ENCODE results near the gene ZNF827. TPM values are rescaled to one million over a fixed set of nuclear protein-coding genes. Genes with fewer than 3 reads are reported as not detected.

The ZNF827 gene
- total RNA-seq, 1 experiment from 2014 or later = 19.1 TPM

DNA sequence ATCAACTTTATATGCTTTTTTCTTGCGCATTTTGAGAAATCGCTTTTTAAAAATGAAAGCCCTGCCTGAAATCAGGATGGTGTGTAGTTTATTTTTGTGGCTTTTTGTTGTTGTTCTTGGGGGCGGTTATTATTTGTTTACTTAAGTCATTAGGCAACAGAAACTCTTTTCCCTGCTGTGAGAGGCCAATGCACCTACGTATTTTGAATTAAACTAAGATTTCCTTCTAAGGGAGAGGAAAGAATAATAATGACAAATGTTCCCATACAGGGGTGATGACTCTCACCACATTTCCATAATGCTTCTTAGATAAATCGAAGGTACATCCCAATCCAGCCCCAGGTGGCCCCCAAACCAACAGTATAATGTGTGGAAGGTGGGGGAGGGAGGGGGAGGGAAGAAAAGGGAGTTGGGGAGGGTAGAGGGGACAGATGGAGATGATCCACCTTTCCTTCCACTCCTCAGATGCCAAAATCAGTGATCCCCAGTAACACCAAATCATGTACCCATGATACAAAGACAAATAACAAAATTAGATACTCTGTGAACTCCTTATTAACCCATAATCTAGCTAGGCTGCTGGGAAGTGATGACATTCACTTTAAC lies 39.6 kb downstream of the ZNF827 start:
- Histone ChIP-seq H4K20me1 (ENCODE audit: insufficient read depth) (no peaks in the 10 kb centered on the region), H3K4me3 (replicated peaks in 1 of 2; ENCODE audit: low read depth in 1 of 2, low read length in 2 of 2) (no peak overlapping the region), H3K9me3 (ENCODE audit: control insufficient read depth in 1 of 2, insufficient read depth in 1 of 2, low read depth in 1 of 2, low read length in 2 of 2) (no peaks in the 10 kb centered on the region), H3K79me2 (ENCODE audit: insufficient read depth, low read length) (peaks cover 35% of the 10 kb centered on the region; the same call in 1 of the 2 replicates), H3K9me2 (ENCODE audit: insufficient read depth) (no peaks in the 10 kb centered on the region), H3K4me2 (ENCODE audit: low read length) (no peak overlapping the region), H3K27ac (ENCODE audit: low read depth, low read length) (no peak overlapping the region), H3K9ac (ENCODE audit: low read length) (no peak overlapping the region), H3K27me3 (ENCODE audit: insufficient read depth, low read length) (no peaks in the 10 kb centered on the region), H3K4me1 (ENCODE audit: control insufficient read depth in 1 of 2, insufficient read depth in 2 of 2, low read length in 2 of 2) (no peaks in the 10 kb centered on the region), H2AFZ (ENCODE audit: low read depth, low read length, poor library complexity, severe bottlenecking) (no peak overlapping the region), H3K36me3 (ENCODE audit: control insufficient read depth in 1 of 2, insufficient read depth in 2 of 2, low read length in 2 of 2) (peaks cover 0 to 7% of the 10 kb centered on the region in 2 experiments; a peak in 2 of 4 replicates)
- BruUV-seq (replicated peaks) = no TSS peak
- POLR2A ChIA-PET = no interaction called here
- TF ChIP-seq EGR1 (IDR thresholded peaks at IDR 0.05; ENCODE audit: low read depth) (no peak), TCF7L2 (IDR thresholded peaks at IDR 0.05; ENCODE audit: borderline replicate concordance, extremely low read depth, insufficient read depth, insufficient read length) (no peak), EZH2phosphoT487 (IDR thresholded peaks at IDR 0.05; ENCODE audit: borderline replicate concordance) (no peak), CBX3 (IDR thresholded peaks at IDR 0.05; ENCODE audit: low read depth) (no peak), SIN3A (IDR thresholded peaks at IDR 0.05; ENCODE audit: low read depth) (no peak), EZH2 (IDR thresholded peaks at IDR 0.05) (no peak), YY1 (IDR thresholded peaks at IDR 0.05; ENCODE audit: extremely low read depth, insufficient replicate concordance, low read depth, low read length) (no peak), POLR2AphosphoS5 (IDR thresholded peaks at IDR 0.05; ENCODE audit: low read depth, low read length) (no peak), FOSL1 (IDR thresholded peaks at IDR 0.05; ENCODE audit: low read depth) (no peak), ZNF274 (IDR thresholded peaks at IDR 0.05; ENCODE audit: low read depth, low read length) (no peak), ELF1 (IDR thresholded peaks at IDR 0.05; ENCODE audit: borderline replicate concordance, low read depth) (no peak), CEBPB (IDR thresholded peaks at IDR 0.05; ENCODE audit: low read depth) (no peak)
- TF ChIP-seq, protein P1, sequence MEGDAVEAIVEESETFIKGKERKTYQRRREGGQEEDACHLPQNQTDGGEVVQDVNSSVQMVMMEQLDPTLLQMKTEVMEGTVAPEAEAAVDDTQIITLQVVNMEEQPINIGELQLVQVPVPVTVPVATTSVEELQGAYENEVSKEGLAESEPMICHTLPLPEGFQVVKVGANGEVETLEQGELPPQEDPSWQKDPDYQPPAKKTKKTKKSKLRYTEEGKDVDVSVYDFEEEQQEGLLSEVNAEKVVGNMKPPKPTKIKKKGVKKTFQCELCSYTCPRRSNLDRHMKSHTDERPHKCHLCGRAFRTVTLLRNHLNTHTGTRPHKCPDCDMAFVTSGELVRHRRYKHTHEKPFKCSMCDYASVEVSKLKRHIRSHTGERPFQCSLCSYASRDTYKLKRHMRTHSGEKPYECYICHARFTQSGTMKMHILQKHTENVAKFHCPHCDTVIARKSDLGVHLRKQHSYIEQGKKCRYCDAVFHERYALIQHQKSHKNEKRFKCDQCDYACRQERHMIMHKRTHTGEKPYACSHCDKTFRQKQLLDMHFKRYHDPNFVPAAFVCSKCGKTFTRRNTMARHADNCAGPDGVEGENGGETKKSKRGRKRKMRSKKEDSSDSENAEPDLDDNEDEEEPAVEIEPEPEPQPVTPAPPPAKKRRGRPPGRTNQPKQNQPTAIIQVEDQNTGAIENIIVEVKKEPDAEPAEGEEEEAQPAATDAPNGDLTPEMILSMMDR (IDR thresholded peaks at IDR 0.05 in 2 of 3, conservative IDR thresholded peaks at IDR 0.05 in 1 of 3; ENCODE audit: borderline replicate concordance in 1 of 3, insufficient read depth in 1 of 3, low read depth in 2 of 3, low read length in 2 of 3) = no peak
- TF ChIP-seq, protein P2, sequence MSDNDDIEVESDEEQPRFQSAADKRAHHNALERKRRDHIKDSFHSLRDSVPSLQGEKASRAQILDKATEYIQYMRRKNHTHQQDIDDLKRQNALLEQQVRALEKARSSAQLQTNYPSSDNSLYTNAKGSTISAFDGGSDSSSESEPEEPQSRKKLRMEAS (IDR thresholded peaks at IDR 0.05) = no peak
- TF ChIP-seq, protein P3, sequence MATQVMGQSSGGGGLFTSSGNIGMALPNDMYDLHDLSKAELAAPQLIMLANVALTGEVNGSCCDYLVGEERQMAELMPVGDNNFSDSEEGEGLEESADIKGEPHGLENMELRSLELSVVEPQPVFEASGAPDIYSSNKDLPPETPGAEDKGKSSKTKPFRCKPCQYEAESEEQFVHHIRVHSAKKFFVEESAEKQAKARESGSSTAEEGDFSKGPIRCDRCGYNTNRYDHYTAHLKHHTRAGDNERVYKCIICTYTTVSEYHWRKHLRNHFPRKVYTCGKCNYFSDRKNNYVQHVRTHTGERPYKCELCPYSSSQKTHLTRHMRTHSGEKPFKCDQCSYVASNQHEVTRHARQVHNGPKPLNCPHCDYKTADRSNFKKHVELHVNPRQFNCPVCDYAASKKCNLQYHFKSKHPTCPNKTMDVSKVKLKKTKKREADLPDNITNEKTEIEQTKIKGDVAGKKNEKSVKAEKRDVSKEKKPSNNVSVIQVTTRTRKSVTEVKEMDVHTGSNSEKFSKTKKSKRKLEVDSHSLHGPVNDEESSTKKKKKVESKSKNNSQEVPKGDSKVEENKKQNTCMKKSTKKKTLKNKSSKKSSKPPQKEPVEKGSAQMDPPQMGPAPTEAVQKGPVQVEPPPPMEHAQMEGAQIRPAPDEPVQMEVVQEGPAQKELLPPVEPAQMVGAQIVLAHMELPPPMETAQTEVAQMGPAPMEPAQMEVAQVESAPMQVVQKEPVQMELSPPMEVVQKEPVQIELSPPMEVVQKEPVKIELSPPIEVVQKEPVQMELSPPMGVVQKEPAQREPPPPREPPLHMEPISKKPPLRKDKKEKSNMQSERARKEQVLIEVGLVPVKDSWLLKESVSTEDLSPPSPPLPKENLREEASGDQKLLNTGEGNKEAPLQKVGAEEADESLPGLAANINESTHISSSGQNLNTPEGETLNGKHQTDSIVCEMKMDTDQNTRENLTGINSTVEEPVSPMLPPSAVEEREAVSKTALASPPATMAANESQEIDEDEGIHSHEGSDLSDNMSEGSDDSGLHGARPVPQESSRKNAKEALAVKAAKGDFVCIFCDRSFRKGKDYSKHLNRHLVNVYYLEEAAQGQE (IDR thresholded peaks at IDR 0.05; ENCODE audit: low read depth) = no peak
- TF ChIP-seq, protein P4, sequence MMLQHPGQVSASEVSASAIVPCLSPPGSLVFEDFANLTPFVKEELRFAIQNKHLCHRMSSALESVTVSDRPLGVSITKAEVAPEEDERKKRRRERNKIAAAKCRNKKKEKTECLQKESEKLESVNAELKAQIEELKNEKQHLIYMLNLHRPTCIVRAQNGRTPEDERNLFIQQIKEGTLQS (IDR thresholded peaks at IDR 0.05) = no peak
- TF ChIP-seq, protein P5, sequence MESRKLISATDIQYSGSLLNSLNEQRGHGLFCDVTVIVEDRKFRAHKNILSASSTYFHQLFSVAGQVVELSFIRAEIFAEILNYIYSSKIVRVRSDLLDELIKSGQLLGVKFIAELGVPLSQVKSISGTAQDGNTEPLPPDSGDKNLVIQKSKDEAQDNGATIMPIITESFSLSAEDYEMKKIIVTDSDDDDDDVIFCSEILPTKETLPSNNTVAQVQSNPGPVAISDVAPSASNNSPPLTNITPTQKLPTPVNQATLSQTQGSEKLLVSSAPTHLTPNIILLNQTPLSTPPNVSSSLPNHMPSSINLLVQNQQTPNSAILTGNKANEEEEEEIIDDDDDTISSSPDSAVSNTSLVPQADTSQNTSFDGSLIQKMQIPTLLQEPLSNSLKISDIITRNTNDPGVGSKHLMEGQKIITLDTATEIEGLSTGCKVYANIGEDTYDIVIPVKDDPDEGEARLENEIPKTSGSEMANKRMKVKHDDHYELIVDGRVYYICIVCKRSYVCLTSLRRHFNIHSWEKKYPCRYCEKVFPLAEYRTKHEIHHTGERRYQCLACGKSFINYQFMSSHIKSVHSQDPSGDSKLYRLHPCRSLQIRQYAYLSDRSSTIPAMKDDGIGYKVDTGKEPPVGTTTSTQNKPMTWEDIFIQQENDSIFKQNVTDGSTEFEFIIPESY (IDR thresholded peaks at IDR 0.05; ENCODE audit: extremely low read depth, insufficient replicate concordance, low read length) = no peak
- RAD21 ChIA-PET (ENCODE audit: low non-redundant PET in 1 of 2, low total read pairs in 2 of 2, uncharacterized antibody in 2 of 2, unreplicated experiment in 2 of 2) = no interaction called here
- ATAC-seq = no peak
- CTCF ChIA-PET = no interaction called here
- no peak for DNase-seq (ENCODE audit: low read depth, low spot score)
- intact Hi-C loops (cut with micrococcal nuclease) = no loop called here

Measured in HCT116 (cell line).